NB4 (cell line): ENCODE results near the gene UBE2F.

ENCODE experiments used
- POLR2A ChIP-seq: IDR thresholded peaks from 2 replicates; pipeline ENCODE4 v1.6.1; 2011; ENCODE audit warnings: mild to moderate bottlenecking; ENCODE audit not compliant: insufficient read length; ENCODE audit errors: extremely low read depth
- TF ChIP-seq, protein P1 (sequence below): IDR thresholded peaks from one replicate; pipeline ENCODE4 v1.5.1; 2012; ENCODE audit warnings: low read depth, low read length
- TF ChIP-seq, protein P2 (sequence below): IDR thresholded peaks from 2 replicates; pipeline ENCODE4 v1.6.1; 2011; ENCODE audit warnings: low read depth, low read length

GRCh38 chr2:238081561-238081960 lies 114.7 kb downstream of the UBE2F start:
- TF ChIP-seq, protein P1, sequence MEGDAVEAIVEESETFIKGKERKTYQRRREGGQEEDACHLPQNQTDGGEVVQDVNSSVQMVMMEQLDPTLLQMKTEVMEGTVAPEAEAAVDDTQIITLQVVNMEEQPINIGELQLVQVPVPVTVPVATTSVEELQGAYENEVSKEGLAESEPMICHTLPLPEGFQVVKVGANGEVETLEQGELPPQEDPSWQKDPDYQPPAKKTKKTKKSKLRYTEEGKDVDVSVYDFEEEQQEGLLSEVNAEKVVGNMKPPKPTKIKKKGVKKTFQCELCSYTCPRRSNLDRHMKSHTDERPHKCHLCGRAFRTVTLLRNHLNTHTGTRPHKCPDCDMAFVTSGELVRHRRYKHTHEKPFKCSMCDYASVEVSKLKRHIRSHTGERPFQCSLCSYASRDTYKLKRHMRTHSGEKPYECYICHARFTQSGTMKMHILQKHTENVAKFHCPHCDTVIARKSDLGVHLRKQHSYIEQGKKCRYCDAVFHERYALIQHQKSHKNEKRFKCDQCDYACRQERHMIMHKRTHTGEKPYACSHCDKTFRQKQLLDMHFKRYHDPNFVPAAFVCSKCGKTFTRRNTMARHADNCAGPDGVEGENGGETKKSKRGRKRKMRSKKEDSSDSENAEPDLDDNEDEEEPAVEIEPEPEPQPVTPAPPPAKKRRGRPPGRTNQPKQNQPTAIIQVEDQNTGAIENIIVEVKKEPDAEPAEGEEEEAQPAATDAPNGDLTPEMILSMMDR, result no peak
- TF ChIP-seq POLR2A, result no peak
- TF ChIP-seq, protein P2, sequence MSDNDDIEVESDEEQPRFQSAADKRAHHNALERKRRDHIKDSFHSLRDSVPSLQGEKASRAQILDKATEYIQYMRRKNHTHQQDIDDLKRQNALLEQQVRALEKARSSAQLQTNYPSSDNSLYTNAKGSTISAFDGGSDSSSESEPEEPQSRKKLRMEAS, result no peak
